Kidney tubule cell (primary cell): ENCODE data around the gene FGGY.

ENCODE experiments used
- DNase-seq: peaks from one replicate; pipeline ENCODE4 v3.0.0-alpha.2; 2018; ENCODE audit warnings: low spot score

Gene FGGY

GRCh38 chr1:59414406-59415133 is 117.7 kb downstream of the FGGY start:
- DNase-seq = peak; percentile 15

- DNase-seq = no peak
These were observed 118.5 kb downstream of the FGGY start for GRCh38 chr1:59415286-59415850.

GRCh38 chr1:59415881-59416280 is 119.0 kb downstream of the FGGY start:
- peak; percentile 47 for DNase-seq

GRCh38 chr1:59417406-59417805 is 120.5 kb downstream of the FGGY start:
- DNase-seq = no peak

GRCh38 chr1:59418363-59419144 is 121.7 kb downstream of the FGGY start:
- DNase-seq = no peak

- DNase-seq = no peak
These were observed 122.7 kb downstream of the FGGY start for GRCh38 chr1:59419361-59420140.

GRCh38 chr1:59421232-59421920 is 124.5 kb downstream of the FGGY start:
- no peak for DNase-seq

- DNase-seq = no peak
These were observed 126.2 kb downstream of the FGGY start for GRCh38 chr1:59422921-59423575.

- peak; percentile 97 for DNase-seq
These were observed 130.3 kb downstream of the FGGY start for GRCh38 chr1:59427155-59427554.

- DNase-seq = no peak
These were observed 130.9 kb downstream of the FGGY start for GRCh38 chr1:59427784-59428183.

- DNase-seq = no peak
These were observed 131.9 kb downstream of the FGGY start for GRCh38 chr1:59428828-59429227.

GRCh38 chr1:59429656-59430055 is 132.8 kb downstream of the FGGY start:
- DNase-seq = no peak

- DNase-seq = peak; percentile 78
These were observed 134.8 kb downstream of the FGGY start for GRCh38 chr1:59431566-59432294.

GRCh38 chr1:59432531-59433439 is 135.9 kb downstream of the FGGY start:
- peak; percentile 96 for DNase-seq

GRCh38 chr1:59433440-59433813 is 136.5 kb downstream of the FGGY start:
- DNase-seq = peak; percentile 35

- peak; percentile 79 for DNase-seq
These were observed 137.4 kb downstream of the FGGY start for GRCh38 chr1:59434336-59434735.

- DNase-seq = no peak
These were observed 139.7 kb downstream of the FGGY start for GRCh38 chr1:59436637-59437036.

- no peak for DNase-seq
These were observed 141.2 kb downstream of the FGGY start for GRCh38 chr1:59438058-59438560.

- DNase-seq = no peak
These were observed 145.6 kb downstream of the FGGY start for GRCh38 chr1:59442492-59442891.
